ENCODE data around the gene RNLS.

Gene RNLS

GRCh38 chr10:88270061-88270808 is 312.9 kb downstream of the RNLS start:
- no peak for DNase-seq (ENCODE audit: low read depth in 2 of 3, low spot score in 1 of 3)

DNA sequence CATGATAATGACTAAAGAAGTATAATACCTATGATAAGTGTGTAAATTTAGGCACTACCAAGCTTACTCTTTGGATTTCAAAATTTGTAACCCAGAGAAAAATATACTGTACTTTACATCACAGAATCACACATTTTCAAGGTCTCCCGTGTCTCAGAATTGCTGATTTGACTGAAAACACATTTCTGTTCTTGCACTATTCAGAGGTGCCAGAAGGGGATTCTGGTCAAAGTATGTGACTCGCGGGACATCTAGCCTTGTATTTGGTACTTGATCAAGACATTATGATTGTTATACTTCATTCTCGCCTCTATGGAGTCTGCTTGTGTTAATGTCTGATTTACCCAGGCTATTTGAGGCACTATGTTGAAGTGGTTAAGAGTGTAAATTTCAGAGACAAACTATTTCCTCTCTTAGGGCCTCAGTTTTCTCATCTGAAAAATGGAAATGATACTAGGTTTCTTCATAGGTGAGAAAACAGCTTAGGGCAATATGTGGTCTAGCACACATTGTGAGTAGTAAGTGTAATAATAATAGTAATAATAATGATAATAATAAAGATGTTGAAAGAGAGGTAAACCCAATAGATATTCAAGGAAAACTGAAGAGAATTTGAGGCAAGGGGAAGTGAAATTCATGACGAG is 320.4 kb downstream of the RNLS start:
- DNase-seq (ENCODE audit: low read depth in 2 of 3, low spot score in 1 of 3) = no peak

DNA sequence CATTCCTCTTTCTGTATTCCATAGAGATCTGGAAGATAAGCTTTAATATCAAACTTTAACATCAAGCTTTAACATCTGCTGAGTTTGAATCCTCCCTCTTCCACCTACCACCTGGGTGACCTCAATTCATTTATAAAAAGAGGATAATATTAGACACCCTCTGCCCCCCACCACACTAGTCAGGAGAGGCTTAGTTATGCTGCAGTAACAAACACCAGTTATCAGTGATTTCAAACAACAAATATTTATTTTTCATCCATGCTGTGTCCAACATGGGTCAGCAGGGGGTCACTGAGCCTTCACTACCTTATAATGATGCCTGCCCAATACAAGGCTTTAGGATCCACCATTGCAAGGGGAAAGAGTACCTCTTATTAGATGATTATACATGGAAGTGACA is 322.0 kb downstream of the RNLS start:
- DNase-seq (ENCODE audit: low read depth in 2 of 3, low spot score in 1 of 3) = no peak

DNA sequence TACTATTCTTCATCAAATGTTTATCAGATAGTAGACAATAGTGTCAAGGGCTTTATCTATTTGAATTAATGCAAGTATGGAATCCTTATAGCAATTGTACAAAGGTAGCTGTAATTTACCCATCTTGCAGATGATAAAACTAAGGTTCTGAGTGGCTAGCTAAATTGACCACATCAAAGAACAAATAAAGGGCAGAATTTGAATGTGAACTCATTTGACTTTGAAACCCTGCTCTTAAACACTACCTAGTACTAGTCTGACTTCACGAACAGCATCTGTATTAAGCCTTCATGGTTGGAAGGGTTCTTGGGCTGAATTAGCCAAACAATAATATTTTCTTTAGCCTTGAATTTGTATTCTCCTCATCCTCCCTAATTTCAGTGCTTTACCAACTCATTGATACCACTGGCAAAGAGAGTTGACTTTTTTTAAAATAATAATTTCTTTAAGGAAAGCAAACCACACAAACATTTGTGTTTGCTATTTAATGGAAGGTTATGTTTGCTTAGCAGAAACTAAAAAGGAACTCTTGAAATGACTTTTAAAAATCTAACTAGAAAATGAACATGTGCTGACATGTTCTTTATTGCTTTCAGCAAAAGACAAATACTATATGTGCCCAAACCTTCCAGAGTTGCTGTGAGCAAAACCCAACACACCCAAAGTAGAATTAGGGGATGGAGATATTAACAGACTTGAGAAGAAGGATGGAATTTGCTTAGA is 322.6 kb downstream of the RNLS start:
- no peak for DNase-seq (ENCODE audit: low read depth in 2 of 3, low spot score in 1 of 3)

- no peak for DNase-seq (ENCODE audit: low read depth in 2 of 3, low spot score in 1 of 3)
Observed at GRCh38 chr10:88259381-88259780, 323.7 kb downstream of the RNLS start.

DNA sequence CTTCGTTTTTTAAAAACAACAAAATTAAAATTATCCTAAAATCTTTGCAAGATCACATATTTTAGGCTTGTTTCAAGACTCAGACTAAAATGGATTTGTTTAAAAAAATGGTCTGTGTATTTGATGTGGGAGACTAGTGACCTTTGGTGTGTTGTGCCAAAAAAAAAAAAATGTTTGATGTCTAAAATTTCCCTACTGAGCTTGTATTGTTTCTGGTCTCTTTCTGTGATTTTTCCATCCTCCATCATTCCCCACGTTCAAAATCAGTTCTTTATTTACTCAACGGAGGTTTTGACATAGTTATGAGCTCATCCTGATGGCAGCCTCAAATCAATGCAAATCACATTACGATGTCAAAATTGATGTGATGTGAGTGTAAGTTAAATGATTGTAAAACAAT is 326.2 kb downstream of the RNLS start:
- DNase-seq (ENCODE audit: low read depth in 2 of 3, low spot score in 1 of 3) = no peak

GRCh38 chr10:88256013-88256680 is 327.0 kb downstream of the RNLS start:
- no peak for DNase-seq (ENCODE audit: low read depth in 2 of 3, low spot score in 1 of 3)

DNA sequence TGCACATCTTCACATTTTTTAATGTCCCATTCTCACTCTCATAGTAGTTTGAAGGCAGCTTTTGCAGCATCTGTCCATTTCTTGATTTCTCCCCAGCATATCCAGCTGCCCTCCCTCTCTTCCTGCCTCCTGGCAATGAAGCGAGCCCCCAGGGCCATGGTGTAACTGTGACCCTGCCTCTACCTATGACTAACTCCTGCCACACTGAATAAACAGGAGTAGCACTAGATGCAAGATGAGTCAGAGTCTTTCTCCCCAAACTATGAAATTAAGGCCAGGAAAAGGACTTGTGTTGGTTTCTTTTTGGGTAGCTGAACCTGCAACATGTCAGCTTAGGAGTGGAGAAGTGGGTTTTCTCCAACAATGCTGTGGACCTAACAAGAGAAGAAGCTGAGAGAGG is 329.0 kb downstream of the RNLS start:
- DNase-seq (ENCODE audit: low read depth in 2 of 3, low spot score in 1 of 3) = no peak

DNA sequence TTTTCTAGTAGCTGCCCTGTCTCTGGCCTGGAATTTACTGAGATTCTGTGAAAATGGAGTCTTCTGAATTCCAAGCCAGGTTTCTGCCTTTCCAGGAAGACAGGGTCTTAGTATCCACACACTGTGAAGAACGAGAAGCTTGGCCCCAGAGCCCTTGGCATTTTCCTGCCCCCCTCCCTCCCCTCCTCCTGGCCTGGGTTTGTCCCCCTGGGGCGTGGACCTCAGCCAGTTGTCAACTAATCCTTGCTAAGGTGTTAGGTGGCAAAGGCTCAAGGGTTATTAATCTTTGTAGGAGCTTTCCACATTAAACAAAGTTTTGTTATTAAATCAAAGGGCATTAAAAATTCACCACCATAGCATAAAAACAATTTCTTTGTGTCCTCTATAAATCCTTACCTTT is 329.5 kb downstream of the RNLS start:
- DNase-seq (ENCODE audit: low read depth in 2 of 3, low spot score in 1 of 3) = no peak

GRCh38 chr10:88253128-88253527 is 330.0 kb downstream of the RNLS start:
- no peak for DNase-seq (ENCODE audit: low read depth in 2 of 3, low spot score in 1 of 3)

- no peak for DNase-seq (ENCODE audit: low read depth in 2 of 3, low spot score in 1 of 3)
Observed at GRCh38 chr10:88249450-88249849, 333.7 kb downstream of the RNLS start.

DNA sequence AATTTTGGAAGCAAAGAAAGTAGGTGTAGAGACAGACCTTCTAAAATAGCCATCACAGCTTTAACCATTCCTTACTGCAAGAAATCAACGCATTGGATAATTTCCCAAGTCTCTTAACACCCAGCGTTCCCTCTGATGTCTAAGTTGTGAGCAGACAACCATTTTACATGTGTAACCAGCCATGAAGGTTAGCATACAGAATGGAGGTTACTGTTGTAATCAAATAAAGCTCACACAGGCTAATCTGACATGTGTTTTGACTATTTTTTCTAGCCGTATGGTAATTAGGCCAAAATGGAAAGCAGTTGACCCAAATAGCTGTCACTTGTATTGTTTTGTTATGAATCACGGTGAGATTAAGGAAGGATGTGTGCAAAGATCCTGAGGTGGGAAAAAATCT is 336.4 kb downstream of the RNLS start:
- no peak for DNase-seq (ENCODE audit: low read depth in 2 of 3, low spot score in 1 of 3)

DNA sequence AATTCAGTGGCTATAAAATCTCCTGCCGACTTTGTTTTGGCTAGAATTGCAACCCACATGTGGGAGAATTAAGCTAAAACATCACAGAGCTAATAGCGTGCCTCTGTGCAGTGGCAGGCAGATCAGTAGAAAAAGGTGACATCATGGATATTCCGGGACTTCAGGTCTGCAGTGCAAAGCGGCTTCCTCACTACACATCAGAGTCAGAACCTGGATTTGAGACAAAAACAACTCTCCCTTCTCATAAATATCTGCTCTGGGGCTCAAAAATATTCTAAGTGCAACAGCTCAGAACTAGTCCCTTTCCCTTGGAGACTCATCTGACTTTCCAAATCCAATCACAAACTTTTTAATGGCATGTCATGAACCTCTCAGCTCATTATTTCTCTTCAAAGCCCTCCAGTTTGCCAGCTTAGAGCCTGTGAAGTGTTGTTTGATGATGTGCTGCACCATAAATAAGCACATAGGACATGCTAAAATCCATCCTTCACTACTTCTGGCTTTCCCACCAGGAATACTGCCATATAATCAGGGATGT is 337.1 kb downstream of the RNLS start:
- no peak for DNase-seq (ENCODE audit: low read depth in 2 of 3, low spot score in 1 of 3)

GRCh38 chr10:88244781-88245625 is 338.1 kb downstream of the RNLS start:
- no peak for DNase-seq (ENCODE audit: low read depth in 2 of 3, low spot score in 1 of 3)

- no peak for DNase-seq (ENCODE audit: low read depth in 2 of 3, low spot score in 1 of 3)
Observed at GRCh38 chr10:88243836-88244730, 339.0 kb downstream of the RNLS start.

- DNase-seq (ENCODE audit: low read depth in 2 of 3, low spot score in 1 of 3) = no peak
Observed at GRCh38 chr10:88243202-88243744, 339.8 kb downstream of the RNLS start.

- no peak for DNase-seq (ENCODE audit: low read depth in 2 of 3, low spot score in 1 of 3)
Observed at GRCh38 chr10:88241501-88241900, 341.6 kb downstream of the RNLS start.

DNA sequence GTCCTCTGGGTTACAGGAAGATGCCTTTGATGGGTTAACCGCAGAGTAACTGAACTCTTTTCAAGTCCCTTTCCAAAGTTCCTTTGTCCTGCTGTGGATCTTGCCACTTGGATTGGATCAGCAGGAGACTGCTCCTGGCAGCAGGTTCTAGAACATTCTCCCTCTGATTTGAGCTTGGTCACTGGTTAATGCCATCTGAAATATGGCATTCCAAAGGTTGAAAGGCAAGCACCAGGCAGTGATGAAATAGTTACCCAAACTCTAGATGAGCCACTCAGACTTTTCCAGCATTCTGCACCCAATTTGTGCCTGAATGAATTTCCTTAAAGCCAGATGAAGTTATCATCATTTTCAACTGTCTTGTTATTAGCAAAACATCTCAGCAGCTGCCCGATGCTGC is 343.9 kb downstream of the RNLS start:
- DNase-seq (ENCODE audit: low read depth in 2 of 3, low spot score in 1 of 3) = no peak

DNA sequence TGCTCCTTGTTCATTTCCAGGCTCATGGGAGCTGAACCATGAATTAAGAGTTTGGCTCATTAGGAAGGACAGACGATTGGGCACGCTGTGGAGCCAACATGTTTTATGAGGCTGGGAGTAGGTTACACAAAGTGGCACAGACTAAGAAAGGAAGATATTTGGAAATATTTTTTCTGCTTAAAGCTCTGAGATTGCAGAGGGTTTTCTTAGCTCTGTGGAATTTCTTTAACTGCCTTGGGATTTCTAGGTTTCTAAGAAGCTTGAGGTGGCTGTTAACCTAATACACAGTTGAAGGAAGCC is 344.6 kb downstream of the RNLS start:
- no peak for DNase-seq (ENCODE audit: low read depth in 2 of 3, low spot score in 1 of 3)
